HG03575 (cell line): ENCODE results near the gene COPS4.
"Not testable (repeated sequence)": the region's sequence is repeated elsewhere in the genome, so short reads cannot be mapped to it uniquely, and the experiment has no call there.

Experiments
- ATAC-seq: cut with Tn5 transposase; IDR thresholded peaks from one replicate; pipeline ENCODE4 v1.9.1; 2021; ENCODE audit not compliant: unreplicated experiment, insufficient number of reproducible peaks, low FRiP score; ENCODE audit errors: extremely low read depth

COPS4 gene

GRCh38 chr4:83034630-83035494 lies at the start of gene COPS4:
TSS of gene COPS4 (plus strand) at chr4:83035183. CDS start at chr4:83035225, 42 bp downstream.
- peak; percentile 94 for ATAC-seq

DNA sequence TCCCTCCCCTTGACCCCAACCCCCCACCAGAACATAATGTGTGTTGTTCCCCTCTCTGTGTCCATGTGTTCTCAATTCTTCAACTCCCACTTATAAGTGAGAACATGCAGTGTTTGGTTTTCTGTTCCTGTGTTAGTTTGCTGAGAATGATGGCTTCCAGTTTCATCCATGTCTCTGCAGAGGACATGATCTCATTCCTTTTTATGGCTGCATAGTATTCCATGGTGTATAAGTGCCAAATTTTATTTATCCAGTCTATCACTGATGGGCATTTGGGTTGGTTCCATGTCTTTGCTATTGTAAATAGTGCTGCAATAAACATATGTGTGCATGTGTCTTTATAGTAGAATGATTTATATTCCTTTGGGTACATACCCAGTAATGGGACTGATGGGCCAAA lies 47.5 kb upstream of the COPS4 start:
- not testable (repeated sequence) for ATAC-seq

DNA sequence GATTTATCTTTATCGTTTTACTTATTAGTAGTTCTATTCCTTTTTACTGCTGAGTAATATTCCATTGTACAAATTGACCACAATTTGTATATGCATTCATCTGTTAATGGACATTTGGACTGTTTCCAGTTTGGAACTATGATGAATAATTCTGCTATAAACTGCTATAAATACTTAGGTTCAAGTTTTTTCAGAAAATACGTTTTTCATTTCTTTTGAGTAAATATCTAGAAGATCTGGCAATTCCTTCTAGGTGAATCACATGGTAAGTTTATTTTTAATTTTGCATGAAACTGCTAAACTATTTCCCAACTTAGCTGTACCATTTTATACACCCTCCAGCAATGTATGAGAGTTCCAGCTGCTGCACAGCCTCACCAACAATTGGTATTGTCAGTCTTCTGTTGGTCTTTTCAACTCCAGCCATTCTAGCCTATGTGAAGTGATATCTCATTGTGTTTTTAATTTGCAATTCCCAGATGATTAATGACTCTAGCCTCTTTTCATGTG lies 46.6 kb upstream of the COPS4 start:
- ATAC-seq = no peak

DNA sequence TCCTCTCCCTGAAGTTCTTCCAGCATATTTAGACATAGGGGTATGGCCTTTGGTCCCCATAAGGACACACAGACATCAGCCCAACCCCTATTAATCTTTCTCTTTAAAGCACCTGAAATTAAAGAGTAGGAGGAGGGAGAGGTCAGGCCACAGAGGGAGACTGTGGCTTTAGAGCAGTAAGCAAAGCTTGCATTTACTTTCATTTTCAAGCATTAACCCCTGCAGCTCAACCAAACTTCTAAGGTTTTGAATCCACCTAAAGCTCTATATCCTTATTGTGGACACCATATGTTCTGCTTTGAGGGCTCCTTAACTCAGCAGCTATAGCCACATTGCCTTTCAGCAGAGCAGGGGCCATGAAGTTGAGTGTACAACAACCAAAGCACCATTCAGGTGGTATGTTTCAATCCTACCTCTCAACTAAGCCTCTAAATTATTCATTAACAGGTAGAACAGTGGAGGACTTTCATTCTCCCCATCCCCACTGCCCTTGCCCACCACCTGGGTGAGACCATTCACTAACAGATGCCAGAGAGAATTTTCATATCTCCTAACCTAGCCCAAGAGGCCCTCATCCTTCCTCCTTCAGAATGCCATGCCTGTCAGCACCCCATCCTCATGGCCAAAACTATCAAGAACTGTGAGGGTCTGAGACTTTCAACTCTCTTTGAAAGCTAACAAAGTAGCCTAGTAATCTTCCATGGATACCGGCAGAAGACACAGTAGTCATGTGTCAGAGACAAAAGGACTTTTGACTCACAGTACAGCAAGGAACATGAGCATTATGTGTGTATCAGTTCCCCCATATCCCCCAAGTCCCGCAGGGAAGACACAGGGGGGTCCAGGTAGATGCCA lies 45.2 kb upstream of the COPS4 start:
- ATAC-seq = peak; percentile 57

DNA sequence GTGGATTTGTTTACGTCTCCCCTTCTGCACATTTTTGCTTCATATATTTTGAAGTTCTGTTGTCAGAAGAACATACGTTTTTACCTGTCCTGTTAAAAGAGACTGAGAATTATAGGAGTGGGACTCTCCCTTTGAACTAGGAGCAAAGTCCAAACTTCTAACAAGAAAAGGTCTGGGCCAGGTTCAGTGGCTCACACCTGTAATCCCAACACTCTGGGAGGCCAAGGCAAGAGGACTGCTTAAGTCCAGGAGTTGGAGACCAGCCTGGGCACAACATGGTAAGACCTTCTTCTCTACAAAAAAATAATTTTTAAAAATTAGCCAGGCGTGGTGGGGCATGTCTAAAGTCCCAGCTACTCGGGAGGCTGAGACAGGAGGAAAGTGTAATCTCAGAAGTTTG lies 40.1 kb upstream of the COPS4 start:
- no peak for ATAC-seq

DNA sequence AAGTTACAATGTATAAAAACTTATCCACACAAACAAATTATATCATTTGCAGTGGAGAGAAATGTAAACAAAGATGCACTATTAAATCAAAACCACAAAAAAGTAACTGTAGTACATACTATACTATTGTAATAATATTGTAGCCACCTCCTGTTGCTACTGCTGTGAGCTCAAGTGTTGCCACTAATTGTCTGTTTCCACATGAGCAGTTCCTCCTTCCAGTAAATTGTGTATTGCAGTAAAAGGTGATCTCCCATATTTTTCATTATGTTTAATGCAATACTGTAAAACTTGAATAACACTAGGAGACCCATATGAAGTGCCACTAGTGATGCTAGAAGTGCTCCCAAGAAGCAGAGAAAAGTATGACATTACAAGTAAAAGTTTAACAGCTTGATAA lies 36.1 kb upstream of the COPS4 start:
- ATAC-seq = no peak

DNA sequence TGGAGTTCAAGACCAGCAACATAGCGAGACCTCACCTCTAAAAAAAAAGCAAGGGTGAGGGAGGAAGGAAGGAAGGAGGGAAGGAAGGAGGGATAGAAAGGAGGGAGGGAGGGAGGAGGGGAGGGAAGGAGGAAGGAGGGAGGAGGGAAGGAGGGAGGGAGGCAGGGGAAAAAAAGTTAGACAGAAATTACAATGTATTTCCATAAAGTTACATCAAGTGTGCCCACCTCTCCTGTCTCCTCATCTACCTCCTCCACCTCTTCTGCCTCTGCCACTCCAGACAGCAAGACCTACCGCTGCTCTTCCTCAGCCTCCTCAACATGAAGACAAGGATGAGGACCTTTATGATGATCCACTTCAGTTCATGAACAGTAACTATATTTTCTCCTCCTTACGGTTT lies 32.7 kb upstream of the COPS4 start:
- no peak for ATAC-seq

GRCh38 chr4:83003044-83003791 lies 31.8 kb upstream of the COPS4 start:
- ATAC-seq = not testable (repeated sequence)

- no peak for ATAC-seq
Measured at GRCh38 chr4:83009529-83009928, 25.5 kb upstream of the COPS4 start.

- no peak for ATAC-seq
Measured at GRCh38 chr4:83010111-83010521, 24.9 kb upstream of the COPS4 start.

DNA sequence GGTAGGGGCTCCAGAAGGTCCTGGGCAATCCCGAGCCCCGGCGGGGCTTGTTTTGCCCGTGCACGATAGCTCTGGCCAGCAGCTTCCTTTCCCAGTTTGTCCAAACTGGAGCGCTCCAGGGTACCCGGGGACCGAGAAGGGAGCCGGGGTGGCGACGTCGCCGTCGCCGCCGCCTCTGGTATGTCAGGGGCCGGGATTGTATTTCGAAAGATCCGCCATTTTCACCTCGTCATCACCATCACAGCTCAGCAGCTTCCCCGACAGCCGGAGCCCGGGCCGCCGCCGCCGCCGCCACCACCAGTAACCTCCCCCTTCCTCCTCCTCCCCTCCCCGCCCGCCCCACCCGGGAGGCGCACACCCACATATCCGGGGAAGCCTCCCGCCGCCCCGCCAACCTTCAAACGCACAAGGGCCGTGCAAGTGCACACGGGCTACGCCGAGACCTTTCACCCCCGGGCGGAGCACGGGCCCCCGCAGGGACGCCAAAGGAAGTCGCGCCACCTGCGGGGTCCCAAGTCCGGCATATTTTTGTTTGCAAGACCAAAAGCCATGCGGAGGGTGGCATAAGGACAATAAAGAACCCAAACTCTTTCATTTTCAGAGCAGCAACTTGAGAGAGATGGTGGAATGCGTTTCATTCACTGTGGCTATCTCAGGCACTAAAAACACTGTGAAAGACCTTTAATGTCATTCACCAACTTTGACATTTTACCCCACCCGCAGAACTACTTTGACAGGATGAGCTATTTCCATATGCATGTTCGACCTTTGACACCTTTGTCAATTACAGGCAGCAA lies 24.3 kb upstream of the COPS4 start, which contains the start of gene LIN54:
LIN54 (minus strand) TSS at position 302 of the 797 bp plus-strand sequence. CDS start 25,979 bp downstream, outside the sequence.
- no peak for ATAC-seq

DNA sequence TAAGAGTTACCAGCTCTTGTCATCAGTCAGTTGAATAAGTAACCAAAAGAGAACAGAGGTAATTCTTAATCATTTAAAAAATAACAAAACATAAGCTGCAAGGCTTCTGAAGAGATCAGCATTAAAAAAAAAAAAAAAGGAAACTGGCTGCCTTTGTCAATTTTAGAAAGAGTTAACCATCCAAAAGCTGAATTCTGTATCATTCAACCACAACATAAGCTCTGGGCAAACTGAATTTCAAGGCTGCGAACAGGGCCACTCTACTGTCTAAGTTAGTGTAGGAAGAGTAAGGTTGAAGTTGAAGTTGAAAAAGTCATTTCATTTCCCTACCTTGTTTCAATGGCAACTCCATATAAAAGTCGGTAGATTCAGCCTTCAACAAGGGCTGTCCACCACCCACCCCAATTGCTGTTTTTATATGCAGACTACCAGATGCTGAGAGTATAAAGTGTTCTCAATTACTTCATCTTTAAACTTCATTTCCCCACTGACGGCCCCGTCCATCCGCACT lies 23.2 kb upstream of the COPS4 start:
- no peak for ATAC-seq

- ATAC-seq = no peak
Measured at GRCh38 chr4:83012200-83012686, 22.7 kb upstream of the COPS4 start.

- peak; percentile 51 for ATAC-seq
Measured at GRCh38 chr4:83012687-83013419, 22.1 kb upstream of the COPS4 start.

DNA sequence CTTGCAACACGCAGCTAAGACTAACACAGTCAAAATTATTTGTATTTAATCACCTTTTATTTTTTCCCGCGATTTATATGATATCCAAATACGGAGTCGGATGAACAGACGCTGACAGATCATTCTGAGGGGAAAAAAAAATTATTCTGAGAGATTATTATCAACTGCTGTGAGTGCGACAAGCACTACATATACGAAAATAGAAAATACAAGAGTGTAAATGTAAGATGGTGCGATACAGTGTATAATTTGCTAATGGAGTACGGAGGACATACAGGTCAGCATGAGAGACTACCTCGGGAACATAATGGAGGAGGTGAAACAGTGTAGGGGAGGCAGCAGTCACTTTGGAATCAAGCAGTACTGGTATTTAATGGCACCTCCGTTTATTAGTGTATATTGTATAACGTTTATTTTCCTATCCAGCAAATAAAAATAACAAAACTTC lies 21.5 kb upstream of the COPS4 start:
- ATAC-seq = no peak

DNA sequence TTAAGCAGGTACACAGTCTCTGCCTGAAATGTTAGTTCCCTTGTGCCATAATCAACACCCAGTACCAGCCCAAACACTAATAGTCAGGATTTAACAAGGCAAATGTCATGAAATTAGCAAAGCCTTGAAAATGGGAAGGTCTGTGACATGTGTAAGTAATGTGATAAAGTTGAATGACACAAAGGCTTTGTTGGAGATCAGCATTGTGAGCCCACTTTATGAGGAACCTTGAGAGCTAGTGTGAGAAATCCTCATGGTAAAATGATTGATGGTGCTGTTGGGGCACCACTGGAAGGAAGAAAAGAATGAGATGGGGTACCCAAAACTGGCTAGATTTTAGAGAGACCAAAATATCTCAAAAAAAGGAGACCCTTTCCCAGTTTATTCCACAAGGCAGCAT lies 21.1 kb upstream of the COPS4 start:
- ATAC-seq = no peak

- no peak for ATAC-seq
Measured at GRCh38 chr4:83019794-83020494, 15.0 kb upstream of the COPS4 start.
